ENCODE measurements around the gene FAM20A.
"Not testable (repeated sequence)": the region's sequence is repeated elsewhere in the genome, so short reads cannot be mapped to it uniquely, and the experiment has no call there.

Gene FAM20A

GRCh38 chr17:68587847-68588246 lies 13.3 kb downstream of the FAM20A start:
- no peak for DNase-seq

DNA sequence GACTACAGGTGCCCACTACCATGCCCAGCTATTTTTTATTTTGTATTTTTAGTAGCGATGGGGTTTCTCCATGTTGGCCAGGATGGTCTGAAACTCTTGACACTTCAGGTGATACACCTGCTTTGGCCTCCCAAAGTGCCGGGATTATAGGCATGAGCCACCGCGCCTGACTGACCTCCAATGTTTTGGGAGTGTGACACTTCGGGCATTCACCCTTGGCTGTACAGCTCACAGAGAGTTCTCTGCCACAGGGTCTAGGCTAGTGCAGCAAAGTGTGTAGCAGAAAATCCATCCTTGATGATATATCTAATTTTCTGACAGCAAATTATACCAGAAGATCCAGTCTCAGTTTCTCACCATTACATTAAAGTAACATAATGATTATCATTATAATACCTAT lies 14.1 kb downstream of the FAM20A start:
- DNase-seq = no peak

DNA sequence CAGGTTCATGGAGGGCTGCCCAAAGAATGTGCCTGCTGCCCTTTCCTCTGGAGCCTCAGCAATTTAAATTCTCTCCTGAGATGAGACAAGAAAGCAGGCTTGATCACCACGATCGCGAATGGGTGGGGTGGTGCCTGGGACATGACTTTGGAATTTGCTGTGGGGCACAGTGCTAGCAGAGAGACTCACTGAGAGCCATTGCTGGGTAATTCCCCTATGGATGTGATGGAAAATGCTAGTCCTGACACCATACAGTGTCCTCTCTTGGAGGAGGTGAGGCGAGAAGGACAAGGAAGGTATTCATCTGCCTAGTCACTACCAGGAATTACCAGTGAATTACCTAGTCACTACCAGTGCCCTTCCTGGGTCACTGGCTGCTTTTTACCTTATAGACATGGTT lies 15.5 kb downstream of the FAM20A start:
- DNase-seq = no peak

DNA sequence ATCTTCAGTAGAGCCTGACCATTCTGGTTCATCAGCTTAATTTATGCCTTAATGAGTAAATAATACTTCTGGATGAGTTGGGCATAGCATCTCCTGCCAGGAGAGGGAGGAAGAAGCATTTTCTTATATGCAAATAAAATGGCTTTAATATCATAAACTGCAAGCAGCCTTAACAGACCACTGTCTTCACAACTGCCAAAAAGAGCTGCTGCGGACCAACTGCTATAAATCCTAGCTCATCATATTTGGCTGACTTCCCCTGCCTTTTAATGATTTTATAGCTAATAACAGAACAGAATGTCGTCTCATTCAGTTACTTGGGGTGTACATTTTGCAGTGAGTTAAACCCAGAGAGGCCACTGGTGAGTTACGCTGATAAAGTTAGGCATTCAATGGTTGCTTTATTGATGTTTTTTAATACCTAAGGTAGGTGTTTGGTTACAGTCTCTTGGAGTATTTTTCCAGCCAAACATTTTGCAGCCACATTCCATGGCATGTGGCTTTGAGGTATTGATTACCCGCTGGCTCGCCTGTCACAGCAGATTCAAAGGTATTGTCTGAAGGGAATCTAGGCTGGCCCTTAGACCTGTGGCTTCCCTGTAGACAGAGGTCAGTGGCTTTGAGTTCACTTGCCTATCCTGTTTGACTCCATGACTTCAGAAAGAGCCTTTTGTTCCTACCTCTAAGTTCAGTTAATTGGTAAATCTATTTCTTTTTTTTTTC lies 16.4 kb downstream of the FAM20A start:
- no peak for DNase-seq

DNA sequence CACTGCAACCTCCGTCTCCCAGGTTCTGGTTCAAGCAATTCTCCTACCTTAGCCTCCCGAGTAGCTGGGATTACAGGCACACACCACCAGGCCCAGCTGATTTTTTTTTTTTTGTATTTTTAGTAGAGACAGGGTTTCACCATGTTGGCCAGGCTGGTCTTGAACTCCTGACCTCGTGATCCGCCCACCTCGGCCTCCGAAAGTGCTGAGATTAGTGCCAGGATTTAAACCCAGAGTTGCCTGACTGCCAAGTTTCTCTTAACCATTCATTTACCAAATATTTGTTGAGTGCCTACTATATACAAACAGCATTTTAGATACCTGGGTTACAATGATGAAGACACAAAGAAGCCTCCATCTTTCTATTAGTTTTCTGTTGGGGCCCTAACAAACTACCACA lies 18.3 kb downstream of the FAM20A start:
- not testable (repeated sequence) for DNase-seq

DNA sequence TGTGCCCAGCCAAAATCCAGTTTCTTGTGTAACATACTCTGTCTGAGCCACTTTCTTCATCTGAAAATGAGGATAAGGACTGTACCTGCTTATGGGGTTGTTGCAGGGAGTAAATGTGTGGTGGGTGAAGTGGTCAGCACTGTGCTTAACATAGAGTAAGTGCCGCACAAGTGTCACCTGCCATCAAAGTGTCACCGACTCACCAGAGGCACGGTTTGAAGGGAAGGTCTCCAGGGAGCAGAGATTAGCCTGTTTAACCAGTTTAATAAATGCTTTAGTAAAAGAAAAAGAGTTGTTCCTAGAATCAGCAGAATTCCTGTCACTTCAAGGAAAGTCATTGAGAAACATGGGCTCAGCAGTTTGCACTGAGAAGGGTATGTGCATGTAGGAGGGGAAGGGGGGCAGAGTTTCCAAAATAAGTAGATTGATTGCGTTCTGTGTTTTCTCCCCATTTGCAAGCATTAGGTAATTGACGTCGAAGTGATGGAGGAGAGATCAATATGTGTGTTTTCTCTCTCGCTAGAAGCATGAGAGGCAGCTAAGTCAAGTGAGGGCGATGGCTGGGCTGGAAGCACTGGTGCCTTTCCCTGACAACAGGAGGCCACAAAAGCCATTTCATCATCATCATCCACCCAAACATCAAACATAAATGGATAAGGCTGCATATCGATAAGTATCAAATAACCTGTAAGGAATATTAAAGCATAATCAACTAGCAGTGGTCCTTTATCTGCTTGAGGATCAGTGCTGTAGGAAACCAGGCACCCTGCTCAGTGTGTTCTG lies 19.1 kb downstream of the FAM20A start:
- no peak for DNase-seq

GRCh38 chr17:68580236-68580770 lies 20.9 kb downstream of the FAM20A start:
- no peak for DNase-seq

DNA sequence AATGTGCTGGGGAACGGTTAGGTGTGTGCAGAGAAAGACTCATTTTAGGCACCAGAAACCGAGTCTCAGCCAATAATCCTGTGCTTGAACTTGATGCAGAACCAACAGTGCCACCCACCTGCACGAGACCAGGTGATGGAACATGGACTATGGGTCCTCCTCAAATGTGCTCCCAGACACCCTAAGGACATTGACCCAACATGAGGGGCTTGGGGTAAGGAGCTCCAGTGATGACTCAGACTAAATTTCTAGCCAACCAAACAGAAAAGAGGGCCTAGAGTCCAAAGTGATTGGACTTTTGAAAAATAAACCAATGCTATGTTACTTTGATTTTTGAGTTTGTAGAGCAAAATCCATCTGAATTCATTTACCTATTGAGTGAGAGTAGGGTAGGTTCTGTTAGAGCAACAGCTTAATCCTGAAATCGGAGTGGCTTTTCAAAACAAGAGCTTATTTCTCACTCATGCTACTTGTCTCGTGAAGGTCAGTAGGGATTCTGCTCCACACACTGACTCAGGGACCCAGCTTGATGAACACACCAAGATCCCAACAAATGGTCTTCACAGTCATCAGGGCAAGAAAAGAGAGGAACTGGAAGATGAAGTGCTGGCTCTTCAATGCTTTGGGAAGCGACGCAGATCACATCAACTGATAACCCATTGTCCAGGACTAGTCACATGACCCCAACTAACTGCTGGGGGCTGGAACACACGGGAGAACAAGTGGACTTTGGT lies 21.8 kb downstream of the FAM20A start:
- no peak for DNase-seq

DNA sequence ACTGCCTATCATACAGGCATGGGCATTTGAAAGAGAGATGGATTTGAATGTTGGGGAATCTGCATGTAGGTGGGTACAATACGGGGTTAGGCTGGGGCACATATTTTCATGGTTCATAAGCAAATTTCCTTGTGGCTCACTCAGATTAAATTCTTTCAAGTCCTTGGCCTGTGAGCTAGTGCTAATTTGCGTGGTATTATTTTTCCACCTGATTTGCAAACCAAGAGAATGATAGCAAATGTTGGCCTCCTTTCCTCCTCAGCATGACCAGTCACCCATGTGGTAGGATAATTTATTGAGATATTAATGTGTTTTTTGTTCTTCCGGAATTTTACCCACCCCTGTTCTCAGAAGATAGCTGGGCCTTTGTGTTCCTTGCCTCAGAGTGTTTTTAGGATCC lies 22.9 kb downstream of the FAM20A start:
- no peak for DNase-seq

DNA sequence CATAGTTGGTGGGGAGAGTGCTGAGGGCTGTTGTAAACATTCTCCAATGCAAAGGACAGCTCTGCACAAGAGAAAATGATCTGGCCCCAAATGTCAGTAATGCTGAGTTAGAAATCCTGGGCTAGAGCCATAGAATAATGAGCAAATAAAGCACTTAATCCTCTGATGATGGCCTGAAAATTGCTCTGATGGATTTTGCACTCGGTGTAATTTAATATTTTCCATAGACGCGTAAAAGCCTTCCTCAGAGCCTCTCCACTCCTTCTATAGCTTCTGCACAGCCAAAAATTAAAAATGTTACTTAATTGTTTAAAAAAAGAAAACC lies 23.7 kb downstream of the FAM20A start:
- DNase-seq = no peak

GRCh38 chr17:68576811-68577496 lies 24.2 kb downstream of the FAM20A start:
- DNase-seq = no peak

- no peak for DNase-seq
Measured at GRCh38 chr17:68576137-68576536, 25.0 kb downstream of the FAM20A start.

DNA sequence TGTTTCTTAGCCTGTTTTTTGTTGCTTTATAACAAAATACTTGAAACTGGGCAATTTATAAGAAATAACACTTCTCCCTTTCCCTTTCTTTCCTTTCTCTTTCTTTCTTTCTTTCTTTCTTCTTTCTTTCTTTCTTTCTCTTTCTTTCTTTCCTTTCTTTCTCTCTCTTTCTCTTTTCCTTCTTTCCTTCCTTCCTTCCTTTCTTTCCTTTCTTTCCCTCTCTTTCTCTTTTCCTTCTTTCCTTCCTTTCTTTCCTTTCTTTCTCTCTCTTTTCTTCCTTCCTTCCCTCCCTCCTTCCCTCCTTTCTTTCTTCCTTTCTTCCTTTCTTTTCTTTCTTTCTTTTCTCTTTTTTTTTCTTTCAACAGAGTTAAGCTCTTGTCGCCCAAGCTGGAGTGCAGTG lies 27.8 kb downstream of the FAM20A start:
- no peak for DNase-seq

DNA sequence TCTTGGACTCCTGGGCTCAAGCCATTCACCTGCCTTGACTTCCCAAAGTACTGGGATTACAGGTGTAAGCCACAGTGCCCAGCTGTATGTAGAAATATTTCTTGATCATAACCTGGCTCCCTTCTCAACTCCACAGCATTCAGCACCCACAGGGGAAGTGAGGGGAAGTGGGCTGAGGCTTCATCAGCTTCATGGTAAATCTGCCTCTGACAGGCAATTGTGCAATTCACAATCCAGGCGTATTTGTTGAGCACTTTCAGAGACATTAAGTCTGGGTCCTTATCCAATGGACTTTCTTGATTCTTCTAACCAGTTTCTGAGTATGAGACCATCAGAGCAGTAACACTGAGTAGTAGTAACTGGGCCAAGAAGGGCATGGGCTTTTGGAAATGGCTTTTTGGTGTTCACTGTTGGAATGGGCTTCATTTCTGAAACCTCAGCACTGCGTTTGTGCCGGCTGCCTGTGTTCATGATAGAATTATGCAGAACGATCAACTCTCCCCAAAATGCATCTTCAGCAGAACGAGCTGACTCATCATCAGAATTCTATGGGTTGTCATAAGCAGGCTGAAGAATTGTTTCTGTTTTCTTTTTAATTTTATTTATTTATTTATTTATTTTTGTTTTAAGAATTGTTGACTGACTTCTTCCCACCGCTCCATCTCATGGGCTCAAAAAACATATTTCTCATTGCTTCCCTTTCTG lies 28.9 kb downstream of the FAM20A start:
- no peak for DNase-seq

DNA sequence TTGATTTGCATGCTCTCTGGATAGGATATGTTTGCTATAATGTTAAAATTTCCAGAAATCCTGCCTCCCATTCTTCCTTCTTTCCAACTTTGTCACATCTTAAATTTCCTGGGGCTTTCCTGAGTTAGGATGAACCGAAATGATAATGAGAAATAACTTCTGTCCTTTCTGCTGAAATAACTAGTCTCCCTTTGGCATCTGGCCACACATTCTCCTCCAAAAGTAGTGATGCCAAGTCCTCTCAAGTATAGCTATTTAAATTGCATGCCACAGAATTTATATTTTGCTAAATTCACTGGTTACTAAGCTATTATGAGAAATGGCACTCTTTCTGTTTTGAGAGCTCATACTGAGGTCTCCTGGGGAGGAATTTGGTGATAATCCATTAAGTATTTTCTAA lies 30.6 kb downstream of the FAM20A start:
- DNase-seq = no peak

GRCh38 chr17:68569346-68569745 lies 31.8 kb downstream of the FAM20A start:
- DNase-seq = no peak

GRCh38 chr17:68568581-68568980 lies 32.6 kb downstream of the FAM20A start:
- no peak for DNase-seq

DNA sequence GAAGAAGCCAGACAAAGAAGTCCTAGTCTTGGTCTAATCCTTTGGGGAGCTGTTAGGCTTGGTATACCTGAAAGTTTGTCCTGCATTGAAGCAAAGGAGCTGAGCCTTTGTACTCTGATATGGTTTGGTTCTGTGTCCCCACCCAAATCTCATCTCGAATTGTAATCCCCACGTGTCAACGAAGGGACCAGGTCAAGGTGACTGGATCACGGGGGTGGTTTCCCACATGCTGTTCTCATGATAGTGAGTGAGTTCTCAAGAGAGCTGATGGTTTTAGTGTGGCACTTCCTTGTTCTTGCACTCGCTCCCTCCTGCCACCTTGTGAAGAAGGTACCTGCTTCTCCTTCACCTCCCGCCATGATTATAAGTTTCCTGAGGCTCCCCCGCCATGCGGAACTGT lies 33.6 kb downstream of the FAM20A start:
- DNase-seq = no peak

GRCh38 chr17:68567035-68567434 lies 34.1 kb downstream of the FAM20A start:
- no peak for DNase-seq

- DNase-seq = no peak
Measured at GRCh38 chr17:68566442-68566738, 34.8 kb downstream of the FAM20A start.

GRCh38 chr17:68565661-68566441 lies 35.3 kb downstream of the FAM20A start:
- no peak for DNase-seq
